Measurements from ENCODE around the gene MEIKIN. TPM values are rescaled to one million over a fixed set of nuclear protein-coding genes. Genes with fewer than 3 reads are reported as not detected.
"Not testable (repeated sequence)": the region's sequence is repeated elsewhere in the genome, so short reads cannot be mapped to it uniquely, and the experiment has no call there.

MEIKIN gene
- total RNA-seq, 1 donor from 2014 or later, result not detected

- Mint-ChIP-seq H3K9me3 (ENCODE audit: unreplicated experiment) (no peaks in the 10 kb centered on the region), H3K27me3 (ENCODE audit: unreplicated experiment) (no peaks in the 10 kb centered on the region), H3K36me3 (ENCODE audit: unreplicated experiment) (peaks cover 2% of the 10 kb centered on the region), H3K4me3 (ENCODE audit: unreplicated experiment) (no peak overlapping the region), H3K27ac (ENCODE audit: unreplicated experiment) (no peak overlapping the region), H3K4me1 (ENCODE audit: unreplicated experiment) (peaks cover 34% of the 10 kb centered on the region)
- TF ChIP-seq CTCF (IDR thresholded peaks at IDR 0.05), result no peak
- no peak for DNase-seq (ENCODE audit: extremely low spot score, unreplicated experiment)
These were observed 158.4 kb downstream of the MEIKIN start for GRCh38 chr5:131786900-131787692.

- no peak for TF ChIP-seq CTCF (IDR thresholded peaks at IDR 0.05)
- Mint-ChIP-seq H3K4me1 (ENCODE audit: unreplicated experiment) (peaks cover 26% of the 10 kb centered on the region), H3K9me3 (ENCODE audit: unreplicated experiment) (no peaks in the 10 kb centered on the region), H3K4me3 (ENCODE audit: unreplicated experiment) (no peak overlapping the region), H3K27ac (ENCODE audit: unreplicated experiment) (no peak overlapping the region), H3K27me3 (ENCODE audit: unreplicated experiment) (no peaks in the 10 kb centered on the region), H3K36me3 (ENCODE audit: unreplicated experiment) (peaks cover 8% of the 10 kb centered on the region)
- no peak for DNase-seq (ENCODE audit: extremely low spot score, unreplicated experiment)
These were observed 159.4 kb downstream of the MEIKIN start for GRCh38 chr5:131786036-131786435.

- no peak overlapping the region for H3K4me3 Mint-ChIP-seq (ENCODE audit: unreplicated experiment)
- no peaks in the 10 kb centered on the region for H3K27me3 Mint-ChIP-seq (ENCODE audit: unreplicated experiment)
- H3K4me1 Mint-ChIP-seq (ENCODE audit: unreplicated experiment), result peaks cover 13% of the 10 kb centered on the region
- no peak for TF ChIP-seq CTCF (IDR thresholded peaks at IDR 0.05)
- no peak for DNase-seq (ENCODE audit: extremely low spot score, unreplicated experiment)
- no peaks in the 10 kb centered on the region for H3K9me3 Mint-ChIP-seq (ENCODE audit: unreplicated experiment)
- H3K36me3 Mint-ChIP-seq (ENCODE audit: unreplicated experiment), result peaks cover 9% of the 10 kb centered on the region
- peak overlapping the region; percentile 83 for H3K27ac Mint-ChIP-seq (ENCODE audit: unreplicated experiment)
These were observed 161.6 kb downstream of the MEIKIN start for GRCh38 chr5:131783874-131784273.

- no peak for DNase-seq (ENCODE audit: extremely low spot score, unreplicated experiment)
- Mint-ChIP-seq H3K4me3 (ENCODE audit: unreplicated experiment) (no peak overlapping the region), H3K9me3 (ENCODE audit: unreplicated experiment) (no peaks in the 10 kb centered on the region), H3K27me3 (ENCODE audit: unreplicated experiment) (no peaks in the 10 kb centered on the region), H3K4me1 (ENCODE audit: unreplicated experiment) (peaks cover 13% of the 10 kb centered on the region), H3K27ac (ENCODE audit: unreplicated experiment) (peak overlapping the region; percentile 70), H3K36me3 (ENCODE audit: unreplicated experiment) (peaks cover 9% of the 10 kb centered on the region)
- no peak for TF ChIP-seq CTCF (IDR thresholded peaks at IDR 0.05)
These were observed 162.1 kb downstream of the MEIKIN start for GRCh38 chr5:131783357-131783756.

GRCh38 chr5:131782717-131783116 lies 162.7 kb downstream of the MEIKIN start:
- Mint-ChIP-seq H3K36me3 (ENCODE audit: unreplicated experiment) (peaks cover 11% of the 10 kb centered on the region), H3K9me3 (ENCODE audit: unreplicated experiment) (no peaks in the 10 kb centered on the region)
- no peak for TF ChIP-seq CTCF (IDR thresholded peaks at IDR 0.05)

GRCh38 chr5:131778141-131778540 lies 167.3 kb downstream of the MEIKIN start:
- not testable (repeated sequence) for DNase-seq (ENCODE audit: extremely low spot score, unreplicated experiment); H3K27me3 Mint-ChIP-seq (ENCODE audit: unreplicated experiment); H3K27ac Mint-ChIP-seq (ENCODE audit: unreplicated experiment); H3K4me3 Mint-ChIP-seq (ENCODE audit: unreplicated experiment); H3K9me3 Mint-ChIP-seq (ENCODE audit: unreplicated experiment)
- Mint-ChIP-seq H3K4me1 (ENCODE audit: unreplicated experiment) (peaks cover 20% of the 10 kb centered on the region), H3K36me3 (ENCODE audit: unreplicated experiment) (peaks cover 11% of the 10 kb centered on the region)

More at GRCh38 chr5:131782717-131783116, 162.7 kb downstream of the MEIKIN start:
- H3K27ac Mint-ChIP-seq (ENCODE audit: unreplicated experiment), result no peak overlapping the region
- H3K4me1 Mint-ChIP-seq (ENCODE audit: unreplicated experiment), result peaks cover 11% of the 10 kb centered on the region
- H3K27me3 Mint-ChIP-seq (ENCODE audit: unreplicated experiment), result no peaks in the 10 kb centered on the region
- no peak for DNase-seq (ENCODE audit: extremely low spot score, unreplicated experiment)
- no peak overlapping the region for H3K4me3 Mint-ChIP-seq (ENCODE audit: unreplicated experiment)

Data from osteocyte (in vitro differentiated cells).